GM12878 (cell line): Measurements from ENCODE around the gene RAET1E. TPM values are rescaled to one million over a fixed set of nuclear protein-coding genes. Genes with fewer than 3 reads are reported as not detected.

Experiments used
- ATAC-seq: fragments of 200-7000 bp; cut with Tn5 transposase; 3 replicates; pipeline ENCODE4 v1.9.1; 2020; ENCODE audit warnings: mild to moderate bottlenecking, moderate library complexity
- BruUV-seq: library from RNA; stranded (reverse); fragments of 400-500 nt; replicated peaks from 2 replicates; lab custom pipeline; 2021; lab: Mats Ljungman, UMichigan
- CTCF ChIA-PET: fragments of 300-600 bp; sonication (Branson Sonifier 250); formaldehyde crosslinking; extraction: SDS; loops from one replicate; lab custom pipeline; 2021; ENCODE audit warnings: inconsistent platforms; lab: Yijun Ruan, JAX
- POLR2A ChIA-PET: fragments of 350-600 bp; formaldehyde crosslinking; extraction: SDS; loops from one replicate; lab custom pipeline; 2021; ENCODE audit warnings: inconsistent platforms; lab: Charles Lee
- RAD21 ChIA-PET: fragments of 300-600 bp; sonication (Branson Sonifier 250); formaldehyde crosslinking; loops from one replicate; lab custom pipeline; 2023; ENCODE audit warnings: antibody characterized with exemption; ENCODE audit not compliant: unreplicated experiment; lab: Charles Lee
- SMC1A ChIA-PET: fragments of 300-600 bp; sonication (Branson Sonifier 250); formaldehyde crosslinking; loops from one replicate; lab custom pipeline; 2023; ENCODE audit not compliant: unreplicated experiment, uncharacterized antibody; lab: Charles Lee
- DNase-seq: peaks from one replicate; pipeline ENCODE4 v3.0.0-alpha.2; 2011; ENCODE audit warnings: low read depth, low spot score
- FAIRE-seq: peaks from 3 replicates; lab custom pipeline; 2011; peaks lifted over from hg19 to GRCh38; lab: Jason Lieb, UNC
- H2AFZ ChIP-seq: 2 replicates; pipeline ENCODE4 v1.6.0; 2011; ENCODE audit warnings: low read depth, low read length, control low read depth; ENCODE audit not compliant: control insufficient read depth
- H3K27ac ChIP-seq: 2 replicates; pipeline ENCODE4 v1.5.1; 2011; ENCODE audit warnings: control low read depth; ENCODE audit not compliant: control insufficient read depth, insufficient read depth
- H3K27me3 ChIP-seq, 2 experiments: replicated peaks in 1 of 2; 2 replicates each; pipeline versions ENCODE4 v1.6.0 to v1.6.1; 2011; ENCODE audit warnings: low read length in 1 of 2; ENCODE audit not compliant: control insufficient read depth in 2 of 2, insufficient read depth in 2 of 2
- H3K36me3 ChIP-seq, 2 experiments: 2 replicates each; pipeline ENCODE4 v1.5.1; 2011; ENCODE audit warnings: low read length in 1 of 2; ENCODE audit not compliant: control insufficient read depth in 2 of 2, insufficient read depth in 2 of 2
- H3K4me1 ChIP-seq: 2 replicates; pipeline ENCODE4 v1.6.1; 2011; ENCODE audit warnings: mild to moderate bottlenecking, low read length, moderate library complexity, mixed read lengths; ENCODE audit not compliant: control insufficient read depth, insufficient read depth
- H3K4me2 ChIP-seq: 2 replicates; pipeline ENCODE4 v1.6.0; 2011; ENCODE audit warnings: control low read depth; ENCODE audit not compliant: control insufficient read depth, insufficient read depth
- H3K4me3 ChIP-seq: fragments of 200-600 bp; sonication (generic); 2 replicates; pipeline ENCODE4 v1.5.1; 2016
- H3K79me2 ChIP-seq: 2 replicates; pipeline ENCODE4 v1.6.0; 2011; ENCODE audit warnings: low read length; ENCODE audit not compliant: control insufficient read depth, insufficient read depth
- H3K9ac ChIP-seq: 2 replicates; pipeline ENCODE4 v1.8.0; 2011; ENCODE audit warnings: low read length, control low read depth, mixed read lengths; ENCODE audit not compliant: control insufficient read depth, insufficient read depth
- H3K9me3 ChIP-seq: replicated peaks from 3 replicates; pipeline ENCODE4 v1.5.1; 2011; ENCODE audit warnings: mild to moderate bottlenecking, low read length; ENCODE audit not compliant: control insufficient read depth, insufficient read depth
- H4K20me1 ChIP-seq: 2 replicates; pipeline ENCODE4 v1.6.0; 2011; ENCODE audit not compliant: control insufficient read depth, insufficient read depth
- BRCA1 ChIP-seq: IDR thresholded peaks from 2 replicates; pipeline ENCODE4 v1.6.1; 2011; ENCODE audit warnings: low read depth, low read length, improper control_type of control experiment
- CBFB ChIP-seq: IDR thresholded peaks from 2 replicates; pipeline ENCODE4 v1.6.1; 2016; ENCODE audit warnings: antibody characterized with exemption, low read depth
- CREM ChIP-seq: IDR thresholded peaks from 2 replicates; pipeline ENCODE4 v1.6.1; 2014; ENCODE audit warnings: antibody characterized with exemption, low read depth
- E4F1 ChIP-seq: fragments of 450-650 bp; IDR thresholded peaks from 2 replicates; pipeline ENCODE4 v1.6.1; 2018; ENCODE audit warnings: borderline replicate concordance, mild to moderate bottlenecking; ENCODE audit not compliant: partially characterized antibody
- ETV6 ChIP-seq, 2 experiments: fragments of 450-650 bp in 1 of 2; IDR thresholded peaks in 1 of 2; conservative IDR thresholded peaks in 1 of 2; 2 replicates each; pipeline ENCODE4 v1.6.1; 2014; ENCODE audit warnings: antibody characterized with exemption in 1 of 2, borderline replicate concordance in 1 of 2, low read depth in 1 of 2, mild to moderate bottlenecking in 1 of 2, moderate library complexity in 1 of 2
- MAX ChIP-seq: IDR thresholded peaks from 2 replicates; pipeline ENCODE4 v1.6.1; 2012; ENCODE audit warnings: low read depth, low read length, improper control_type of control experiment
- MTA2 ChIP-seq: fragments of 450-650 bp; IDR thresholded peaks from 2 replicates; pipeline ENCODE4 v1.6.1; 2016; ENCODE audit warnings: low read depth, mild to moderate bottlenecking, moderate library complexity
- MYB ChIP-seq: fragments of 150-350 bp; IDR thresholded peaks from 2 replicates; pipeline ENCODE4 v1.6.1; 2014; ENCODE audit warnings: mild to moderate bottlenecking, low read depth, low read length, borderline replicate concordance
- PAX8 ChIP-seq: fragments of 450-650 bp; IDR thresholded peaks from 2 replicates; pipeline ENCODE4 v1.6.1; 2017; ENCODE audit warnings: mild to moderate bottlenecking, moderate library complexity
- RELA ChIP-seq: fragments of 450-650 bp; IDR thresholded peaks from 2 replicates; pipeline ENCODE4 v1.8.0; 2014; ENCODE audit warnings: borderline replicate concordance; ENCODE audit not compliant: partially characterized antibody
- WRNIP1 ChIP-seq: IDR thresholded peaks from 2 replicates; pipeline ENCODE4 v1.6.1; 2011; ENCODE audit warnings: low read depth, low read length, improper control_type of control experiment, borderline replicate concordance
- ZBTB11 ChIP-seq: fragments of 450-650 bp; formaldehyde crosslinking; IDR thresholded peaks from 2 replicates; pipeline ENCODE4 v1.5.0; 2022; ENCODE audit warnings: mild to moderate bottlenecking, missing genetic modification characterization
- ZNF207 ChIP-seq: fragments of 450-650 bp; IDR thresholded peaks from 2 replicates; pipeline ENCODE4 v1.6.1; 2014; ENCODE audit warnings: antibody characterized with exemption, mild to moderate bottlenecking, borderline replicate concordance
- ZNF592 ChIP-seq: fragments of 450-650 bp; IDR thresholded peaks from 2 replicates; pipeline ENCODE4 v1.6.1; 2017; ENCODE audit warnings: mild to moderate bottlenecking, moderate library complexity
- WGBS: methylation state at CpG from one replicate; pipeline ENCODE4 v1.1.6; 2016; ENCODE audit warnings: low lambda C conversion rate; ENCODE audit not compliant: insufficient replicate concordance, insufficient coverage; ENCODE audit errors: missing lambda C conversion rate; 5-methylcytosine and 5-hydroxymethylcytosine counted together
- in situ Hi-C: fragments of 300-500 bp; cut with MboI; formaldehyde crosslinking; loops from 9 replicates; pipeline ENCODE4 v1.14.3; 2018; ENCODE audit warnings: mixed read lengths
- intact Hi-C: fragments of 100-400 bp; cut with micrococcal nuclease; formaldehyde crosslinking; loops from one replicate; pipeline ENCODE4 v1.14.2; 2022; ENCODE audit not compliant: unreplicated experiment
- polyA plus RNA-seq, 11 experiments: library from polyadenylated mRNA; depleted of rRNA in 4 of 11; unstranded in 6 of 11; stranded (reverse) in 5 of 11; fragments of >200 nt; fragmentation: Nextera tagmentation in 4 of 11; fragmentation: Illumina TruSeq in 1 of 11; extraction: Ambion mirVana in 4 of 11; extraction: Trizol in 1 of 11; gene quantifications; 1 replicate in 1 of 11; 2 replicates in 10 of 11; pipeline versions ENCODE4 v1.2.1 to v1.2.3, GENCODE V29; 2011 to 2016; ENCODE audit warnings: inconsistent platforms in 2 of 11, missing spikeins in 2 of 11, low read depth in 1 of 11
- total RNA-seq, 4 experiments: library from RNA; depleted of rRNA in 3 of 4; stranded (reverse); fragments of >200 nt in 3 of 4; fragmentation: Illumina TruSeq in 1 of 4; extraction: Trizol in 1 of 4; gene quantifications; 2 replicates each; pipeline versions ENCODE4 v1.2.1 to v1.2.3, GENCODE V29; 2013 to 2021

The RAET1E gene
- total and polyA plus RNA-seq, 10 of the 15 experiments (the other 5 are each of a cell fraction or from before 2014, with no cell fraction given): not detected

- no peaks in the 10 kb centered on the region for H3K4me1 ChIP-seq
- no peak overlapping the region for H3K27ac ChIP-seq
- H3K9me3 ChIP-seq: no peaks in the 10 kb centered on the region
- no peak for ATAC-seq
- ChIA-PET POLR2A (no interaction called here), SMC1A (no interaction called here), CTCF (no interaction called here), RAD21 (no interaction called here)
- no peaks in the 10 kb centered on the region for H3K36me3 ChIP-seq
- no peak for FAIRE-seq
- no peaks in the 10 kb centered on the region for H3K79me2 ChIP-seq
- intact Hi-C loops (no loop called here), in situ Hi-C loops (no loop called here)
- H2AFZ ChIP-seq: no peak overlapping the region
- WGBS: 0% methylated on average over 2 of the region's 2 CpGs
- no TSS peak for BruUV-seq
- no peak overlapping the region for H3K4me3 ChIP-seq
- H3K27me3 ChIP-seq: peaks cover 0 to 3% of the 10 kb centered on the region in 2 experiments; a peak in 2 of 4 replicates
- H4K20me1 ChIP-seq: no peaks in the 10 kb centered on the region
- H3K4me2 ChIP-seq: no peak overlapping the region
- H3K9ac ChIP-seq: no peak overlapping the region
- no peak for DNase-seq
- no peak for TF ChIP-seq RELA
- no peak for TF ChIP-seq BRCA1
- no peak for TF ChIP-seq MTA2
- TF ChIP-seq MYB: no peak
- TF ChIP-seq MAX: no peak
- no peak for TF ChIP-seq ETV6 (conservative IDR thresholded peaks at IDR 0.05 in 1 of 2, IDR thresholded peaks at IDR 0.05 in 1 of 2; ENCODE audit: borderline replicate concordance in 1 of 2, low read depth in 1 of 2)
- no peak for TF ChIP-seq ZNF592
- TF ChIP-seq CBFB: no peak
- no peak for TF ChIP-seq E4F1
- no peak for TF ChIP-seq PAX8
- no peak for TF ChIP-seq WRNIP1
- no peak for TF ChIP-seq ZNF207
- no peak for TF ChIP-seq ZBTB11
- TF ChIP-seq CREM: no peak
Measured at GRCh38 chr6:149881860-149882259, 16.1 kb downstream of the RAET1E start.
